Measurements from ENCODE around the gene PRRT1.

DNA sequence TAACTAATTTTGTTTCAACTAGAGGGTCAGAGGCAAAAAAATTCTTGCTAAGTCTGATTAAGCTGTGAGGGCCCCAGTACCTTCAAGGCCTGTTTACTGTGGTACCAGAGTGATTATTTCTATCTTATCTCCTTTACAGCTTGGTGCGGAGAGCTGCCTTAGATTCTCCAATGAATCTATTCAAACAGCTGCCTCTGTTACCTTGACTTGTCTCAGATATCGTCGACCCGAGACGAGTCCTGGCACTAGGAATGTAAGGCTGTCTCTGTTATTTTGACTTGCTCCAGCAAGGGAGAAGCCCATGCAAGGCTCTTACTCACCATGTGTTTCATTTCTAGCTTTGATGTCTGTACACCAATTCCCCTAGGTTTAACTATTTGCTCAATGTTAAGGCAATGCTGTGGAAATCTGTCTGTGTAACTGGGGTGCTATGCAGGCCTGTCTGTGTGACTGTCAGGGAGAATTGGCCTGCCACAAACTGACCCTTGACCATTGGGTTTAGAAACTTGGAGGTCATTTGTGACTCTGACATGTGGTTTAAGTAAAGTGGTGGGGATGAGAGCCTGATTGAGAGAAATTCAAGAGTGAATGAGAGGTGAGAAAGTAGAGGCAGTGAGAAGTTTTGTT, 11.2 kb downstream of the PRRT1 start:
- TF ChIP-seq, protein P1, sequence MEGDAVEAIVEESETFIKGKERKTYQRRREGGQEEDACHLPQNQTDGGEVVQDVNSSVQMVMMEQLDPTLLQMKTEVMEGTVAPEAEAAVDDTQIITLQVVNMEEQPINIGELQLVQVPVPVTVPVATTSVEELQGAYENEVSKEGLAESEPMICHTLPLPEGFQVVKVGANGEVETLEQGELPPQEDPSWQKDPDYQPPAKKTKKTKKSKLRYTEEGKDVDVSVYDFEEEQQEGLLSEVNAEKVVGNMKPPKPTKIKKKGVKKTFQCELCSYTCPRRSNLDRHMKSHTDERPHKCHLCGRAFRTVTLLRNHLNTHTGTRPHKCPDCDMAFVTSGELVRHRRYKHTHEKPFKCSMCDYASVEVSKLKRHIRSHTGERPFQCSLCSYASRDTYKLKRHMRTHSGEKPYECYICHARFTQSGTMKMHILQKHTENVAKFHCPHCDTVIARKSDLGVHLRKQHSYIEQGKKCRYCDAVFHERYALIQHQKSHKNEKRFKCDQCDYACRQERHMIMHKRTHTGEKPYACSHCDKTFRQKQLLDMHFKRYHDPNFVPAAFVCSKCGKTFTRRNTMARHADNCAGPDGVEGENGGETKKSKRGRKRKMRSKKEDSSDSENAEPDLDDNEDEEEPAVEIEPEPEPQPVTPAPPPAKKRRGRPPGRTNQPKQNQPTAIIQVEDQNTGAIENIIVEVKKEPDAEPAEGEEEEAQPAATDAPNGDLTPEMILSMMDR (conservative IDR thresholded peaks at IDR 0.05 in 1 of 2, IDR thresholded peaks at IDR 0.05 in 1 of 2; ENCODE audit: extremely low read depth in 1 of 2, insufficient read depth in 1 of 2, low read depth in 1 of 2, low read length in 2 of 2) = no peak
- TF ChIP-seq EZH2 (IDR thresholded peaks at IDR 0.05; ENCODE audit: borderline replicate concordance, low read length) = no peak

Measured in mammary epithelial cell (primary cell).